HG03378 (cell line): ENCODE measurements around the gene TCAF1.

Source experiments
- ATAC-seq: cut with Tn5 transposase; IDR thresholded peaks from one replicate; pipeline ENCODE4 v1.9.1; 2021; ENCODE audit warnings: mild to moderate bottlenecking, moderate library complexity; ENCODE audit not compliant: unreplicated experiment

TCAF1 gene

DNA sequence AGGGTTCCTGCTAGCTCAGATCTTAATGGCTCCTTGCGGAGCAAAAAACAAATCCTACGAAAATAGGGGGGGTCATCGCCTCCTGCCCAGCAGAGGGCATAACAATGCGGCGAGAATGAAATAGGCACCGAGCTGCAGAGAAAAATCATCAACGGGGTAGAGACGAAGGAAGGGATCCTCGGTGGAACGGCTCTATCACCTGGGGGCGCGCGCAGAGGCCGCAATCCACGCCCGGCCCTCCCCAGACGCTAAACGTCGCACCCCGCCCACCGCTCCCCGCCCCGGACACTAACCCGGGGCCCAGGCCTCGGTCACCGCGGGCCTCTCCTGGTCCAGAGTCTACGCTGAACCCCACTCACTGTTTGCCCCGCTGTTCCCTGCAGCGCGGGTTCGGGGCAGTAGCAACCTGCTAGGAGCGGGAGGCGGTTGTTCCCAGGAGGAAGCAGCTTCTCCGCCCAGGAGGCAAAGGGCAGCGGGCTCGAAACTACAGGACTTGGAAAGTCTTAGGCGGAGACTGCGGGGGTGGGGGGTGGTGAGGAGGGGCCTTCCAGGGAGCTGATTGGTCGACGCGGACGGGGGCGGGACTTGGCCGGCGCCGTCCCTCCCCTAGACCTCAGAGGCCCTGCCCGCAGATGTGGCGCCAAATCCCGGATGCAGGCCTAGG lies at the start of gene TCAF1:
TCAF1 (minus strand) TSS at position 509 of the 664 bp plus-strand sequence. CDS start 25,568 bp downstream, outside the sequence.
- peak; percentile 87 for ATAC-seq

DNA sequence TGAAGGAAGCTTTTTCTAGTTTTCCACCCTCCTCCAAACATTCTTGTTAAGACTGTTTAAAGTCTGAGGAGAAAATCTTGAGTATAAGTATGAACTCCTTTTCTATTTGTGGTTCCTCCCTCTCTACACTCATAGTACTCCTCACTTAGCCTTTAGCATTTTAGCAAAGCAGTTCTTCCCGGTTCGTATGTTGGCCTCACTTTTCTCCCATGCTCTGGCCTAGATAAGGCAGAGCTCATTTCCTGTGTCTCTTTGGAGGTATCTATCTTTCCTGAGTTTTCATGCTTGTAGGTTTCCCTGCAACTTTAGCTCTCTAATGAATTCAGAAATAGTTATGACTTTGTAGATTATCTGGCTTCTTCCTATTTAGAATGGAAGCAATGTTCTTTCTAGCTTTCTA lies 46.8 kb upstream of the TCAF1 start:
- no peak for ATAC-seq

GRCh38 chr7:143947111-143947510 lies 45.1 kb upstream of the TCAF1 start:
- ATAC-seq, result no peak

DNA sequence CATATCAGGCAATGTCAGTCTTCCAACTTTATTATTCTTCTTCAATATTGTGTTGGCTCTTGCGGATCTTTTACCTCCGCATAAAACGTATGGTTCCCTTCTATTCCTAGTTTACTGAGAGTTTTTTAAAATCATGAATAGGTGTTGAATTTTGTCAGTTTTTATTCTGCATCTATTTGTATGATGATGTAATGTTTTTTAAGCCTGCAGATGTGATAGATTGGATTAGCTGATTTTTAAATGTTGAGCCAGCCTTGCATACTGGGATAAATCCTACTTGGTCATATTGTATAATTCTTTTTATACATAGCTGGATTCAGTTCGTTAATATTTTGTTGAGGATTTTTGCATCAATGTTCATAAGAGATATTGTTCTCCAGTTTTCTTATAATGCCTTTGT lies 43.4 kb upstream of the TCAF1 start:
- no peak for ATAC-seq

GRCh38 chr7:143938379-143939243 lies 36.6 kb upstream of the TCAF1 start:
- no peak for ATAC-seq

DNA sequence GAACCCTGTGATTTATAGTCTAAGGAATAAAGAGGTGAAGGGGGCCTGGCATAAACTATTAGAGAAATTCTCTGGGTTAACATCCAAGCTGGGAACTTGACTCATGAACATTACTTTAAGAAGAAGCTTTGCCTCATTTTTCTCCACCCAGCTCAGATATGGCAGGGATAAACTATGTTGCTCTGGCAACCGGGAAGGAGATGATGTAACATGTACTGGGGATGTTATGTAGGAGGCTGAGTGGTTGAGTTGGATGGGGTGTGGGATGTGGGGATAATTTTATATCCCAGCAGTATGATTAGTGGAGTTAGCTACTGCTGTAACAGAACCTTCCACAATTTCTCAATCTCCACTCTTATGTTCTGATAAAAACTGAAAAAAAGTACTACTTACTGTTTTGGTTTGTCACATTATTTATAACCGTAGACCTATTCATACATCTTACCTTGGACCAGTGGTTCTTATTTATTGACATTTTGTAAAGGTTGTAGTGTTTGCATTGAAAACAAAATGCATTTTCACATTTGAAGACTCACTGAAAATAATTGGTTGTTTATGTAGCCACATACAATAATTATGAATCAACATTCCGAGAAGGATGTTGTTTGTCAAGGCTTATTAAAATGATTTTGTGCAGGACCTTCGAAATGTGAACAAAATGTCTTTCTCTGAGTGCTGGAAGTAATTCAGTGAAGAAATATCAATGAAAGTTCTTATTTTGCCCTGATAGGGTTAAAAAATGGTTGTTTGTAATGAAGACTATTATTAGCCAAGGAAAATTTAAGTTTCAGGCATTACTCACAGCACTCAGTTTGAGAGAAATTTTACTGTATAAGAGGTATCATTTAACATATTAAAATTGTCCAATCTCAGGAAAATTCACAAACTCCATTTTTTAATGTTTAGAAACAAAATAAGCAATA lies 34.4 kb upstream of the TCAF1 start:
- ATAC-seq, result no peak

DNA sequence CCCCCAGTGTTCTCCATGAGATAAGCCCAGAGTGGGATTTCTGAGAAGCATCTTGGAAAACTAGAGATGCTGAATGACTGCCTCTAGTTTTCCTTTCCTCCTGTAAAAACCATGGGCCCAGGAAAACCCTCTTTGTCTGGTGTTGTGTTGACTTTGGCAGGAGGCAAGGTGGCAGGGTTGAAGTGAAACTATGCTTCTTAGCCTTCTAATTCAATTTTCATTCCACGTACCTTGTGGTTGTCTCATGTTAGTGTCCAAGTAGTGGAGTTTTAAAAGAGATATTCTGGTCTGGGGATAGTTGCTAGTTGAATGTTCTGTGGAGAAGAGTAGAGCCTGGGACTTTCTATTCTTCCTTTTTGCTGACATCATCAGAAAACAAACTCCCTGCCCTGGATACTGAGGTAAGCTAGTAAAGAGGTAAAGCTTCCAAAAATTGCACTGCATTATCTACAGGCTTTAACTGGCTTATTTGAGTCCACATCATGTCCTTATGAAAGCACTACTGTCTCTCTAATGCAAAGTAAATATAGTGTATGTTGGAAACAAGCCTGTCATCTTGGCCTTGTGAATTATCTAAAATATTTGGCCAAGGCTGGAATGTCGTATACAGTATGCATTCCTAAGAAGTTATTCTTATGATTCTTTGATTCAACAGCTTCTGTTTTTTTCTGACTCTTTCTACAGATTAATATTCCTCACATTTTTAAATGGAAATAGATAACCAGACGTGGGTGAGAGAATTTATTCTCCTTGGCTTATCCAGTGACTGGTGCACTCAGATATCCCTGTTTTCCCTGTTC lies 32.8 kb upstream of the TCAF1 start, which contains the start of gene OR2F2:
OR2F2 (plus strand) TSS at position 708 of the 800 bp plus-strand sequence; CDS start at position 708, 0 bp downstream.
- ATAC-seq, result no peak

DNA sequence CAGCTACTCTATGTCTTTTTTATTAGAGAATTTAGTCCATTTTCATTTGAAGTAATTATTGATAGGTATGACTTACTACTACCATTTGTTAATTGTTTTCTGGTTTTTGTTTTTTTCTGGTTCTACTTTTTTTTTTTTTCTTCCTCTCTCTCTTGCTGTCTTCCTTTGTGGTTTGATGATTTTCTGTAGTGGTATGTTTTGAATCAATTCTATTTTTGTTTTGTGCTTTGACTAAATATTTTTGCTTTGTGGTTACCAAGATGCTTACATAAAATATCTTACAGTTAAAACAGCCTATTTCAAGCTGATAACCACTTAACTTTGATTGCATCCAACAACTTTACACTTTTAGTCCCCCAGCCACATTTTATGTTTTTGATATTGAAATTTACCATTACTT lies 29.8 kb upstream of the TCAF1 start:
- ATAC-seq, result no peak

GRCh38 chr7:143929224-143929920 lies 27.4 kb upstream of the TCAF1 start:
- ATAC-seq, result peak; percentile 76

GRCh38 chr7:143924851-143925250 lies 22.9 kb upstream of the TCAF1 start:
- no peak for ATAC-seq

DNA sequence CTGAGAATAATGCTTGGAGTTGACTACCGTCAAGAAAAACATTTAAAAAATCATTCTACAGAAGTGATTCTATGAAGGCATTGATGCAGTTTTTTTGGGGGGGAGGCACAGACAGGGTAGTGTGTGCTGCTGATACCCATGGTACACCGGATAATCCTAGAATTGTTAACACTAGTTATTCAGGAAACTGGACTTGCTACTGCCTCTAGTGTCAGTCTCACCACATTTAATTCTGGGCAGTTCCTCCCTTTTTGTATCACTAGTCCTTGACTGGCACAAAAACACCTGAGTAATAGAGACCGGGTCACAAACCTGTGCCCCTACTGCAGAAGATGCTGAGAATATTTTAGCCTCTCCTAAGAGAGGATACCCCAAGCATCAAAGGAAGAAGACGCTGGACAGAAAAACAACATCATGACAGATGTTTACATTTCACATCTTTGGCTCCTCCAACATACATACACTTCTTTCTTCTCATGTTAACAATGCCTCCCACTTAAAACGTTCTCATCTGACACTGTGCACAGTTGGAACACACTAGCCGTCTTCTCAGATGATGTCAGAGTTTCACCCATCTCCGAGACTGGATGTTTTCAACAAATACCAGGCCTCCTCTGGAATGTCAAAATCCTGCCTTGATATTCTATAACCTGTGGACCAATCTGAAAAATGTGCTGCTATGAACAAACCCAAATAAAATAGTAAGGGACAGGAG lies 13.1 kb upstream of the TCAF1 start:
- ATAC-seq, result no peak

DNA sequence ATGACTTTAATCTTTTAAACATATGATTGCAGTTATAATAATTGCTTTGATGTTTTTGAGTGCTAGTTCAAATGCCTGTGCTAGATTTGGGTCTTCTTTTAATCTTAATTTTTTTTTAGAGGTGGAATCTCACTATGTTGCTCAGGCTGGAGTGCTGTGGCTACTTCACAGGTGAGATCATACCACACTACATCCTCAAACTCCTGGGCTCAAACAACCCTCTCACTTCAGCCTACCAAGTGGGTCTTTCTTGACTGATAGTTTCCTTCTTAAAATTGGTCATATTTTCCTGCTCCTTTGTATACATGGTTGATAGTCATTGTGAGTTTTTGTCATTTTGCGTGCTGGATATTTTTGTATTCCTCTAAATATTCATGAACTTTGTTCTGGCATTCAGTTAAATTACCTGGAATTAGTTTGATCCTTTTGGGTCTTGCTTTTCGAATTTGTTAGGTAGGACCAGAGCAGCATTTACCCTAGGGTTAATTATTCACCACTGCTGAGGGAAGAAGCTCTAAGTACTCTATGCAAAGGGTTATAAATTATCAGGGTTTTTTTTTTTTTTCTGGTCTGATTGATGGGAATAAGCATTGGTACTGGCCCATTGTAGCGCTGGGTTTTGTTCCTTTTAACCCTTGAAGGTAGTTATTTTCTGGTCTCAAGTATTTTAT lies 12.1 kb upstream of the TCAF1 start:
- no peak for ATAC-seq

- no peak for ATAC-seq
Observed at GRCh38 chr7:143910473-143911248, 8.7 kb upstream of the TCAF1 start.

- no peak for ATAC-seq
Observed at GRCh38 chr7:143909863-143910262, 7.9 kb upstream of the TCAF1 start.

DNA sequence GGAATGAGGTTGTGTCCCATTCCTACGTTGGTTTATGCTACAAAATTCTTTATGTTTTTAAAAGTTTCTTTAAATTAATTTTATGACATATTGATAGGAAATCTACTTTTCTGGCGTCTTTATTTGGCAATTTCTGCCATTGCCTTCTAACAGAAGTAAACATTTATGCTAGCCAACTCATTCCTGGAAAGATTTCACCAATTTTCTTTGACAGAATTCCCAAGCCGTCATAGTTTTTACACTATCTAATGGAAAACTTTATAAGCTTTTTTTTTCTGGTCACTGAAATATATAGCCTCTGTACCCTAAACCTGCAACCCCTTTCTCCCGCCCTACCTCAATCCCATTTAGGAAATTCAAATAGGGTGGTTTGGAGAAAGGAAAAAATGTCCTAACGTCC lies 6.1 kb upstream of the TCAF1 start:
- ATAC-seq, result no peak

- no peak for ATAC-seq
Observed at GRCh38 chr7:143906895-143907294, 4.9 kb upstream of the TCAF1 start.

DNA sequence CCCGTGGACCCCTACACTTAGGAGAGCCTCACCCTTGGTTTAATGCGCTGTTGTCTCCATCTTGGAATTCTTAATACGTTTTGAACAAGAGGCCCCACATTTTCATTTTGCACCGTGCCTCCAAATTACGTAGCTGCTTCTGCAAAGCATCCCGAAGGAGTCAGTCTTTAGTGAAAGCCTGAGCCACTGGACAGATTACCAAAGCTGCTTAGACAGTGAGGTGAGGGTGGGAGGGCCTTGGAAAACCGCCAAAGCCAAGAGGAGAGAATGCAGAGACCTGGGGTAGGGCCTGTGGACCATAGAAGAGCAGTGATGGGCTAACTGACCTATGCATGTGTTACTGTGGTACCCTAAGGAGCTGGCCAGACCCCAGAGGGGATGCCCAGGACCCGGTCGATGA lies 4.2 kb upstream of the TCAF1 start:
- no peak for ATAC-seq

- no peak for ATAC-seq
Observed at GRCh38 chr7:143905509-143905908, 3.5 kb upstream of the TCAF1 start.
